ENCODE measurements around the gene MAMDC2.

DNA sequence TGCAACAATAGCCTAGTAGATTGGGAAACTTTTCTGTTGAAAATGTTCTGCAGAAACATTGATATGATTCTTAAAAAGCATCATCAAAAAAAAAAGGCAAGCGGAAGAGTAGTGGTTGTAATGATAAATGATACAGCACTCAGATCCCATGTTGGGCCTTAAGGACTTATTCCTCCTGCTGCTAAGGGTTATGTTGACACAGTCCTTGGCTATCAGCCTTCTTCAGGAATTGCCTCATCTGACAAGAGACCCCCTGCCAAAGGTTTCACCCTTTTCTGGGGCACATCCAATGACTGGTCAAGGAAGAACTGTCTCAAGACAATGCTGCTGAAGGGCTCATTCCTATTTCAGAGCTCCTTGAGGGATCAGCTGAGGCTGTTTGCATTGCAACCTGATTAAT is 44.3 kb upstream of the MAMDC2 start:
- TF ChIP-seq, protein P1, sequence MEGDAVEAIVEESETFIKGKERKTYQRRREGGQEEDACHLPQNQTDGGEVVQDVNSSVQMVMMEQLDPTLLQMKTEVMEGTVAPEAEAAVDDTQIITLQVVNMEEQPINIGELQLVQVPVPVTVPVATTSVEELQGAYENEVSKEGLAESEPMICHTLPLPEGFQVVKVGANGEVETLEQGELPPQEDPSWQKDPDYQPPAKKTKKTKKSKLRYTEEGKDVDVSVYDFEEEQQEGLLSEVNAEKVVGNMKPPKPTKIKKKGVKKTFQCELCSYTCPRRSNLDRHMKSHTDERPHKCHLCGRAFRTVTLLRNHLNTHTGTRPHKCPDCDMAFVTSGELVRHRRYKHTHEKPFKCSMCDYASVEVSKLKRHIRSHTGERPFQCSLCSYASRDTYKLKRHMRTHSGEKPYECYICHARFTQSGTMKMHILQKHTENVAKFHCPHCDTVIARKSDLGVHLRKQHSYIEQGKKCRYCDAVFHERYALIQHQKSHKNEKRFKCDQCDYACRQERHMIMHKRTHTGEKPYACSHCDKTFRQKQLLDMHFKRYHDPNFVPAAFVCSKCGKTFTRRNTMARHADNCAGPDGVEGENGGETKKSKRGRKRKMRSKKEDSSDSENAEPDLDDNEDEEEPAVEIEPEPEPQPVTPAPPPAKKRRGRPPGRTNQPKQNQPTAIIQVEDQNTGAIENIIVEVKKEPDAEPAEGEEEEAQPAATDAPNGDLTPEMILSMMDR (IDR thresholded peaks at IDR 0.05) = no peak
- no peak for TF ChIP-seq EP300 (IDR thresholded peaks at IDR 0.05)
